Activated CD4-positive, alpha-beta memory T cell treated with anti-CD3 and anti-CD28 coated beads, Interleukin-2, amount 10 ng/mL, durations not matched to agents 7 days and 5 days (primary cell): ENCODE results near the gene SAA1. TPM values are rescaled to one million over a fixed set of nuclear protein-coding genes. Genes with fewer than 3 reads are reported as not detected.

ENCODE experiments used
- CTCF ChIA-PET: fragments of 350-600 bp; sonication (Branson Sonifier 250); formaldehyde crosslinking; loops from one replicate; lab custom pipeline; 2021; ENCODE audit warnings: antibody characterized with exemption, inconsistent platforms; lab: Charles Lee
- POLR2A ChIA-PET: fragments of 350-600 bp; sonication (Branson Sonifier 250); formaldehyde crosslinking; loops from one replicate; lab custom pipeline; 2021; ENCODE audit warnings: antibody characterized with exemption; lab: Charles Lee
- DNase-seq: peaks from one replicate; pipeline ENCODE4 v3.0.0-alpha.2; 2020
- H3K27ac Mint-ChIP-seq: one replicate; pipeline ENCODE4 v1.8.0; 2021; ENCODE audit warnings: mild to moderate bottlenecking, mixed read lengths
- H3K27me3 Mint-ChIP-seq: one replicate; pipeline ENCODE4 v1.8.0; 2021; ENCODE audit warnings: mixed read lengths
- H3K36me3 Mint-ChIP-seq: one replicate; pipeline ENCODE4 v1.8.0; 2021; ENCODE audit warnings: low read depth, mixed read lengths
- H3K4me1 Mint-ChIP-seq: one replicate; pipeline ENCODE4 v1.8.0; 2021; ENCODE audit warnings: mixed read lengths
- H3K4me3 Mint-ChIP-seq: one replicate; pipeline ENCODE4 v1.8.0; 2021; ENCODE audit warnings: mild to moderate bottlenecking, mixed read lengths
- H3K9me3 Mint-ChIP-seq: one replicate; pipeline ENCODE4 v1.8.0; 2021; ENCODE audit warnings: mixed read lengths
- total RNA-seq, 2 experiments: library from RNA; stranded (reverse); gene quantifications; one replicate each; pipeline ENCODE4 v1.2.3, GENCODE V29; 2021

SAA1 gene
- total RNA-seq, 2 experiments from 2014 or later, result not detected

DNA sequence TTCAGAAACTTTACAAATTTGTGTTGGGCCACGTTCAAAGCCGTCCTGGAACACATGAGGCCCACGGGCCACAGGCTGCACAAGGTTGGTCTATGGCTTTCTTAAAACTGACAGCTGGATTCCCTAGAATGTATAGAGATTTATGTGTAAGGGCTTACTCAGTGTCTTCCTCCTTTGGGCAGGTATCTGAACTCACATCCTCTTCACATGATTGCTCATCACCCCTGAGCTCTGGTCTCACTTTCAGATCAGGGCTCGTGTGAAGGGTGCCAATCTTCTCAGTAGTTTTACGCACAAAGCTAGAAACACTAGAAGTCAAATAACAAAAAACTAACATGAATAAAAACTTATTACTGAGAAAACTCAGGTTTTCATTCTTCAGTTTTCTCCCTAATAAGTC lies 28.8 kb downstream of the SAA1 start:
- peaks cover 20% of the 10 kb centered on the region for H3K4me1 Mint-ChIP-seq
- no peaks in the 10 kb centered on the region for H3K27me3 Mint-ChIP-seq
- DNase-seq, result no peak
- no peaks in the 10 kb centered on the region for H3K9me3 Mint-ChIP-seq
- H3K4me3 Mint-ChIP-seq, result no peak overlapping the region
- POLR2A ChIA-PET, result interaction anchor here (1.1 to 1.3 kb wide), 2 partner anchors 26 to 51 kb away, joined by 3 to 7 read pairs; no protein-coding TSS in a partner anchor
- no peak overlapping the region for H3K27ac Mint-ChIP-seq
- peaks cover 74% of the 10 kb centered on the region for H3K36me3 Mint-ChIP-seq
- CTCF ChIA-PET, result interaction anchor here (0.9 to 2.7 kb wide), 5 partner anchors 12 to 51 kb away, joined by 3 to 13 read pairs (median 5); partner anchors contain the start of genes GTF2H1 and HPS5

DNA sequence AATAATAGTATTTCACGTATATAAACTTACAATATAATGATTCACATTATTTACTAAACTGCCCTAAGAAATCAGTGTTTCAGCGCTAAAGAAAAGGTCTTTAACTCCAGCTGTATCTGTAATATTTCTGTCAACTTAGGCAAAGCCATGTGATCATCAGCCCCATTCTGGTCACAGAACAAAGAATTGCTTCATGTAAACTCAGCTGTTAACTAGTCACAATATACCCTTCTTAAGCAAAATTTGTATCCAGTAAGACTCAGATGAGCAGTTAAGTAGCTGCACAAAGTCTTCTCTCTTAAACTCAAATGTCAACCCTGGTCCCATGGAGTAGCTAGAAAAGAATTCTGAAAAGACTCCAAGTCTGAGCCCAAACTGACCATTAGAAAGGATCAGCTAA lies 29.3 kb downstream of the SAA1 start:
- CTCF ChIA-PET, result interaction anchor here (0.9 to 2.7 kb wide), 6 partner anchors 12 to 180 kb away, joined by 3 to 13 read pairs (median 4); partner anchors contain the start of genes GTF2H1 and HPS5
- peaks cover 70% of the 10 kb centered on the region for H3K36me3 Mint-ChIP-seq
- H3K9me3 Mint-ChIP-seq, result no peaks in the 10 kb centered on the region
- no peaks in the 10 kb centered on the region for H3K27me3 Mint-ChIP-seq
- no peak overlapping the region for H3K4me3 Mint-ChIP-seq
- DNase-seq, result no peak
- peaks cover 20% of the 10 kb centered on the region for H3K4me1 Mint-ChIP-seq
- H3K27ac Mint-ChIP-seq, result no peak overlapping the region
- POLR2A ChIA-PET, result interaction anchor here (1.1 to 1.3 kb wide), 2 partner anchors 26 to 52 kb away, joined by 3 to 7 read pairs; no protein-coding TSS in a partner anchor

- H3K27me3 Mint-ChIP-seq, result no peaks in the 10 kb centered on the region
- DNase-seq, result no peak
- no peaks in the 10 kb centered on the region for H3K9me3 Mint-ChIP-seq
- CTCF ChIA-PET, result interaction anchor here (1.3 kb wide), 1 partner anchor 56 kb away, joined by 11 read pairs; no protein-coding TSS in a partner anchor
- H3K4me3 Mint-ChIP-seq, result no peak overlapping the region
- no peak overlapping the region for H3K27ac Mint-ChIP-seq
- peaks cover 14% of the 10 kb centered on the region for H3K4me1 Mint-ChIP-seq
- POLR2A ChIA-PET, result interaction anchor here (1.0 to 1.5 kb wide), 3 partner anchors 20 to 96 kb away, joined by 4 to 7 read pairs (median 5); partner anchors contain the start of genes GTF2H1, HPS5 and LDHA
- peaks cover 57% of the 10 kb centered on the region for H3K36me3 Mint-ChIP-seq
These were observed 33.7 kb downstream of the SAA1 start for GRCh38 chr11:18299721-18300120.

DNA sequence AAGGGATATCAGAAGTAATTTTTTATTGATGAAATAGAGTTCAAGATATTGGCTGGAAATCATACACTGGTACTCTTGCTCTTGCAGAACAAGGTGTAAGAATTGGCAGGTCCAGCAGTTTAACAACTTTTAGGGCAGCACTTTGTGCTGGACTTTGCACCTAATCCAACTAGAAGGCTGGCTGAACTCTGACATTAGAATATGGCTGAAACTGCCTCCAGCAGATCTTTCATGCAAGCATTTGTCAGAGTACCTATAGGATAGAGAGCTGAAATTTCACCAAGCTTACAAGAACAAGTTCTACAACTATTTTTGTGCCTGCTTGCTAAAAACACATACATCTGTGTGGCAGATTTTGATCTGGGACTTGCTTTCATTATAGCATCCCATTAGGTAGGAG lies 38.7 kb downstream of the SAA1 start:
- no peak overlapping the region for H3K27ac Mint-ChIP-seq
- no peak overlapping the region for H3K4me3 Mint-ChIP-seq
- peaks cover 50% of the 10 kb centered on the region for H3K36me3 Mint-ChIP-seq
- no peaks in the 10 kb centered on the region for H3K9me3 Mint-ChIP-seq
- H3K4me1 Mint-ChIP-seq, result no peaks in the 10 kb centered on the region
- POLR2A ChIA-PET, result interaction anchor here (1.1 kb wide), 1 partner anchor 16 kb away, joined by 4 read pairs; no protein-coding TSS in a partner anchor
- CTCF ChIA-PET, result interaction anchor here (1.3 kb wide), 1 partner anchor 11 kb away, joined by 3 read pairs; no protein-coding TSS in a partner anchor
- H3K27me3 Mint-ChIP-seq, result no peaks in the 10 kb centered on the region
- DNase-seq, result no peak

- Mint-ChIP-seq H3K4me1 (peaks cover 2% of the 10 kb centered on the region), H3K27ac (no peak overlapping the region), H3K36me3 (peaks cover 54% of the 10 kb centered on the region), H3K9me3 (no peaks in the 10 kb centered on the region), H3K27me3 (no peaks in the 10 kb centered on the region), H3K4me3 (no peak overlapping the region)
- ChIA-PET POLR2A (interaction anchor here (0.8 to 1.2 kb wide), 2 partner anchors 14 to 91 kb away, joined by 3 to 9 read pairs; partner anchors contain the start of genes GTF2H1 and HPS5), CTCF (interaction anchor here (1.5 kb wide), 1 partner anchor 12 kb away, joined by 5 read pairs; no protein-coding TSS in a partner anchor)
- DNase-seq, result no peak
These were observed 41.5 kb downstream of the SAA1 start for GRCh38 chr11:18307461-18308139.

DNA sequence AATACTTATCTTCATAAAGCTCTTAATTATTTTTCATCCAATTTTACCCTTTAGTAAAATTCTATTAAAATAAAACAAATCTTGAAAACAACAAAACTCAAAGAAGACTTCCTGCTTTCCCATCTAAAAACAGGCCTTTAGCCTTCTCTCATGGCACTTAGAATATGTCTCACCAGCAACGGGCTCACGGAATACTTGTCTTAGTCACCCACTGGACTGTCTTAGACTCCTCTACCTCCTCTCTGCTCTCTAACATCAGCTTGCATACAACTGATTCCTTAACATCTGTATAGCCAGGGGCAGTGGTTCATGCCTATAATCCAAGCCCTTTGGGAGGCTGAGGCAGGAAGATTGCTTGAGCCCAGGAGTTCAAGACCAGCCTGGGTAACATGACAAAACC lies 42.2 kb downstream of the SAA1 start:
- Mint-ChIP-seq H3K36me3 (peaks cover 52% of the 10 kb centered on the region), H3K27me3 (no peaks in the 10 kb centered on the region), H3K4me3 (no peak overlapping the region), H3K4me1 (peaks cover 3% of the 10 kb centered on the region), H3K9me3 (no peaks in the 10 kb centered on the region), H3K27ac (no peak overlapping the region)
- CTCF ChIA-PET, result interaction anchor here (1.5 kb wide), 1 partner anchor 13 kb away, joined by 5 read pairs; no protein-coding TSS in a partner anchor
- POLR2A ChIA-PET, result interaction anchor here (1.2 kb wide), 1 partner anchor 13 kb away, joined by 9 read pairs; the partner anchor contains the start of genes GTF2H1 and HPS5
- DNase-seq, result no peak

DNA sequence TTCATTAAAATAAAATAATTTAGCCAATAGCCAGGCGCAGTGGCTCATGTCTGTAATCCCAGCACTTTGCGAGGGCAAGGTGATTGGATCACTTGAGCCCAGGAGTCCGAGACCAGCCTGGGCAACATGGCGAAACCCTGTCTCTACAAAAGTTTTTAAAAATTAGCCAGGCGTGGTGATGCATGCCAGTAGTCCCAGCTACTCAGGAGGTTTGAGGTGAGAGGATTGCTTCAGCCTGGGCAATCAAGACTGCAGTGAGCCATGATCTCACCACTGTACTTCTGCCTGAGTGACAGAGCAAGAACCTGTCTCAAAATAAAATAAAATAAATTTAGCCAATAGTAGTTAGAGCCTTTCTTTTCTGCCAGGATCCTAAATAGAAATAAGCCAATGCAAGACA lies 43.6 kb downstream of the SAA1 start:
- Mint-ChIP-seq H3K36me3 (peaks cover 52% of the 10 kb centered on the region), H3K4me1 (peaks cover 3% of the 10 kb centered on the region), H3K4me3 (no peak overlapping the region), H3K9me3 (no peaks in the 10 kb centered on the region), H3K27ac (no peak overlapping the region), H3K27me3 (no peaks in the 10 kb centered on the region)
- POLR2A ChIA-PET, result interaction anchor here (1.7 kb wide), 1 partner anchor 12 kb away, joined by 10 read pairs; the partner anchor contains the start of genes GTF2H1 and HPS5
- CTCF ChIA-PET, result no interaction called here
- no peak for DNase-seq

GRCh38 chr11:18310800-18311340 lies 44.8 kb downstream of the SAA1 start:
- H3K27me3 Mint-ChIP-seq, result no peaks in the 10 kb centered on the region
- POLR2A ChIA-PET, result interaction anchor here (1.7 kb wide), 1 partner anchor 10 kb away, joined by 10 read pairs; the partner anchor contains the start of genes GTF2H1 and HPS5
- H3K4me1 Mint-ChIP-seq, result peaks cover 8% of the 10 kb centered on the region
- H3K4me3 Mint-ChIP-seq, result no peak overlapping the region
- no peak overlapping the region for H3K27ac Mint-ChIP-seq
- CTCF ChIA-PET, result interaction anchor here (0.6 to 0.9 kb wide), 2 partner anchors 9 to 1438 kb away, joined by 3 read pairs; no protein-coding TSS in a partner anchor
- DNase-seq, result no peak
- H3K36me3 Mint-ChIP-seq, result peaks cover 54% of the 10 kb centered on the region
- no peaks in the 10 kb centered on the region for H3K9me3 Mint-ChIP-seq

DNA sequence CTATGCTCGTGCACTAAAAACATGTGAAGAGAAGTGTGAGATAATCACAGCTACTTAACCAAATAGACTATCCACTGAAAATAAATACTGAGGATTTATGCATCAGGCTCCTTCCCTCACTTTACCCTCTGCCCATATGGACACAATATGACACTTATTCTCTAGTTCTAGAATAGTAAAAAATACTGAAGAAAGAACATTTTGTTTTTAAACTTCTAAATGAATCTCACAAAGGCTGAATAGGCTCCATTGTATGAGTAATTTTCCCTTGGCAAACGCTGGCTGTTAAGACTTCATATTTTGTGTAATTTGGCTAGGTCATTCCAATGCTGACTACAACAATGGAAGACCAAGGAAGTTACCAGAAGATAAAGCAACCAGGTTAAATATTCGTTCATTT lies 45.9 kb downstream of the SAA1 start:
- H3K27ac Mint-ChIP-seq, result no peak overlapping the region
- ChIA-PET POLR2A (interaction anchor here (1.8 kb wide), 1 partner anchor 10 kb away, joined by 11 read pairs; the partner anchor contains the start of genes GTF2H1 and HPS5), CTCF (interaction anchor here (0.6 kb wide), 1 partner anchor 9 kb away, joined by 3 read pairs; no protein-coding TSS in a partner anchor)
- H3K27me3 Mint-ChIP-seq, result no peaks in the 10 kb centered on the region
- peaks cover 8% of the 10 kb centered on the region for H3K4me1 Mint-ChIP-seq
- no peak for DNase-seq
- H3K36me3 Mint-ChIP-seq, result peaks cover 51% of the 10 kb centered on the region
- H3K9me3 Mint-ChIP-seq, result no peaks in the 10 kb centered on the region
- H3K4me3 Mint-ChIP-seq, result no peak overlapping the region

GRCh38 chr11:18312663-18313420 lies 46.8 kb downstream of the SAA1 start:
- H3K27ac Mint-ChIP-seq, result no peak overlapping the region
- CTCF ChIA-PET, result no interaction called here
- H3K9me3 Mint-ChIP-seq, result no peaks in the 10 kb centered on the region
- no peaks in the 10 kb centered on the region for H3K27me3 Mint-ChIP-seq
- H3K36me3 Mint-ChIP-seq, result peaks cover 56% of the 10 kb centered on the region
- H3K4me1 Mint-ChIP-seq, result peaks cover 12% of the 10 kb centered on the region
- no peak overlapping the region for H3K4me3 Mint-ChIP-seq
- POLR2A ChIA-PET, result interaction anchor here (1.0 to 1.8 kb wide), 2 partner anchors 9 to 23 kb away, joined by 3 to 11 read pairs; partner anchors contain the start of genes GTF2H1 and HPS5
- no peak for DNase-seq

DNA sequence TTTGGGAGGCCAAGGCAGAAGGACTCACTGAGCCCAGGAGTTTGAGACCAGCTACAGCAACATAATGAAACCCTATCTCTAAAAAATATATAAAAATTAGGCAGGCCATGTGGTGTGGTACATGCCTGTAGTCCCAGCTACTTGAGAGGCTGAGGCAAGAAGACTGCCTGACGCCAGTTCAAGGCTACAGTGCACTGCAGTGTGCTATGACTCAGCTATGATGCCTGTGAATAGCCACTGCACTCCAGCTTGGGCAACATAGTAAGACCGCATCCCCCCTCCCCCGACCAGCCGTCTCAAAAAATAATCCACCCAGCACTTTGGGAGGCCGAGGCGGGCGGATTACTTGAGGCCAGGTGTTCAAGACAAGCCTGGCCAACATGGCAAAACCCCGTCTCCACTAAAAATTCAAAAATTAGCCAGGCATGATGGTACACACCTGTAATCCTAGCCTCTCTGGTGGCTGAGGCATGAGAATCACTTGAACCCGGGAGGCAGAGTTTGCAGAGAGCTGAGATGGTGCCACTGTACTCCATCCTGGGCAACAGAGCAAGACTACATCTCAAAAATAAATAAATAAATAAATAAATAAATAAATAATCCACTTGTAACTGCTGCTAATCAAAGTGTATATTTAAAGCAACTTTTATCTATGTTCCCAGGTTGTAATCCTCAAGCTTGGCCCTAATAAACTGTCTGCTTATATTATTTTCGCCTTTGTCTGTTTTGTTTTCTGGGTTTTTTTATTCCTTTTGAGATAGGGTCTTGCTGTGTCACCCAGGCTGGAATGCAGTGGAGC lies 48.1 kb downstream of the SAA1 start:
- Mint-ChIP-seq H3K4me3 (no peak overlapping the region), H3K4me1 (peaks cover 22% of the 10 kb centered on the region), H3K27ac (no peak overlapping the region), H3K36me3 (peaks cover 51% of the 10 kb centered on the region), H3K9me3 (no peaks in the 10 kb centered on the region), H3K27me3 (no peaks in the 10 kb centered on the region)
- DNase-seq, result no peak
- POLR2A ChIA-PET, result interaction anchor here (1.0 to 2.4 kb wide), 3 partner anchors 9 to 81 kb away, joined by 3 to 8 read pairs (median 3); partner anchors contain the start of gene LDHA
- CTCF ChIA-PET, result interaction anchor here (0.6 to 1.3 kb wide), 4 partner anchors 20 to 408 kb away, joined by 3 to 5 read pairs (median 4); no protein-coding TSS in a partner anchor
